Gastrocnemius medialis (tissue), 4 donors: ENCODE data around the gene CDK1. TPM values are rescaled to one million over a fixed set of nuclear protein-coding genes. Genes with fewer than 3 reads are reported as not detected.

ENCODE experiments used
- ATAC-seq, 2 donors: fragments of 150-250 bp; one replicate each; pipeline ENCODE4 v1.9.1; 2016
- DNase-seq, 2 donors: peaks; one replicate each; pipeline ENCODE4 v3.0.0-alpha.2; 2019
- H3K27ac ChIP-seq, 4 donors: fragments of 200-600 bp; sonication (generic); 1 replicate in 1 of 4; 2 replicates in 3 of 4; pipeline ENCODE4 v1.5.1; 2016 to 2018; ENCODE audit warnings: mild to moderate bottlenecking in 2 of 4, moderate library complexity in 1 of 4
- H3K27me3 ChIP-seq, 3 donors: fragments of 200-600 bp; sonication (generic) in 2 of 3; 1 replicate in 1 of 3; 2 replicates in 2 of 3; pipeline versions ENCODE4 v1.5.1 to v1.6.0; 2016 to 2019; ENCODE audit warnings: mild to moderate bottlenecking in 1 of 3, moderate library complexity in 1 of 3
- H3K36me3 ChIP-seq, 2 donors: fragments of 200-600 bp; sonication (generic) in 1 of 2; one replicate each; pipeline ENCODE4 v1.5.1; 2017 to 2018
- H3K4me1 ChIP-seq, 2 donors: fragments of 200-600 bp; sonication (generic) in 1 of 2; one replicate each; pipeline ENCODE4 v1.5.1; 2016 to 2017; ENCODE audit warnings: mild to moderate bottlenecking in 2 of 2
- H3K4me3 ChIP-seq, 4 donors: fragments of 200-600 bp; sonication (generic) in 3 of 4; 1 replicate in 1 of 4; 2 replicates in 3 of 4; pipeline ENCODE4 v1.5.1; 2016 to 2019; ENCODE audit warnings: mild to moderate bottlenecking in 2 of 4
- H3K9me3 ChIP-seq, 3 donors: fragments of 200-600 bp; sonication (generic) in 2 of 3; 1 replicate in 1 of 3; 2 replicates in 2 of 3; pipeline ENCODE4 v1.5.1; 2016 to 2019
- CTCF ChIP-seq, 5 experiments: fragments of 450-650 bp in 3 of 5; fragments of 200-600 bp in 2 of 5; sonication (generic) in 2 of 5; IDR thresholded peaks in 4 of 5; conservative IDR thresholded peaks in 1 of 5; 1 replicate in 4 of 5; 2 replicates in 1 of 5; pipeline ENCODE4 v1.5.1; 2016 to 2019; ENCODE audit warnings: antibody characterized with exemption in 5 of 5, mild to moderate bottlenecking in 3 of 5, moderate library complexity in 3 of 5
- POLR2A ChIP-seq, 2 donors: fragments of 450-650 bp; IDR thresholded peaks; one replicate each; pipeline ENCODE4 v1.6.1; 2017; ENCODE audit warnings: antibody characterized with exemption in 2 of 2, mild to moderate bottlenecking in 2 of 2, moderate library complexity in 2 of 2
- in situ Hi-C, 4 donors: fragments of 200-750 bp; cut with MboI; loops; one replicate each; pipeline versions ENCODE4 v1.15.0 to v1.8.0; 2017; ENCODE audit warnings: low sequenced_read_pairs in 4 of 4
- intact Hi-C: fragments of 100-400 bp; cut with DNase I; formaldehyde crosslinking; loops from one replicate; pipeline ENCODE4 v1.15.1; 2023; ENCODE audit warnings: low total_unique reads
- total RNA-seq, 4 donors: library from RNA; depleted of rRNA; stranded (reverse); fragments of >200 nt; gene quantifications; one replicate each; pipeline versions ENCODE4 v1.1.0 to v1.2.3, GENCODE V29; 2016

CDK1 gene
- total RNA-seq, 4 donors from 2014 or later: 0.82 to 1.9 (median 1.2) TPM; not detected in 1

GRCh38 chr10:60842694-60843093 lies 64.4 kb downstream of the CDK1 start:
- Histone ChIP-seq H3K36me3 (no peaks in the 10 kb centered on the region), H3K27me3 (no peaks in the 10 kb centered on the region), H3K4me3 (no peak overlapping the region), H3K9me3 (no peaks in the 10 kb centered on the region), H3K4me1 (peaks cover under 1 to 7% of the 10 kb centered on the region in 2 donors), H3K27ac (no peak overlapping the region)
- ATAC-seq (no peak), DNase-seq (no peak)
- in situ Hi-C loops: no loop called here
- no peak for TF ChIP-seq POLR2A (IDR thresholded peaks at IDR 0.05)
- no peak for TF ChIP-seq CTCF (IDR thresholded peaks at IDR 0.05 in 4 of 5, conservative IDR thresholded peaks at IDR 0.05 in 1 of 5)
- intact Hi-C loops: no loop called here

Other genes with a start within 250 kb of the CDK1 start
- 10 to 100 TPM; 22.2 to 47.7 (median 33.5) TPM for gene RHOBTB1, start 165.7 kb downstream of the CDK1 start, total RNA-seq